GM03348 (cell line): ENCODE results near the gene PROK2.

Experiments used
- DNase-seq: peaks from one replicate; pipeline ENCODE4 v3.0.0; 2012; ENCODE audit warnings: low spot score

Gene PROK2

DNA sequence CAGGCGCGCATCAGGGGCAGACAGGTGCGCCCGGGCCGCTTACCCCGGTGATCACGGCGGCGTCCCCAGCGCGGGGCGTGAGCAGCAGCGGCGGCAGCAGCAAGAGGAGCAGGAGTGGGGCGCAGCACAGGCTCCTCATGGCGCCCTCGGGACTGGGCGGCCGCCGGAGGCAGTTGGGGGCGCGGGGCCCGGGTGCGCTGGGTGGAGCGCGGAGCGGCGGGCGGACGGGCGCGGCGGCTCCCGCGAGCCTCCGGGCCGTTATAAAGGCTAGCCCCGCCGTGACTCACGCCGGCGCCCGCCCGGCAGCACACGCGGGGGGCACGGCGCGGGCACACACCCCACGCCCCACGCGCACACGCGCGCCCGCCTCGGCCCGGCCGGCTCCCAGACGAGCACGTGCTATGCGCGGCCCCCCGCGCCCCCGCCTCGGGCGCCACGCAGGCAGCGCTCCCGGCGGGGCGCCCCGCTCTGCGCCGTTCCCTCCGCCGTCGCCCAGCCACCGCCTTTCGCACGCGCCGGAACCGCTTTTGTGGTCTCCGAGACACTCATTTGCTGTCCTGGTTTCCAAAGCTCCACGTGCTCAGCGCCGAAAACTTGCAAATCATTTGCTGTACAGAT, at the start of gene PROK2:
PROK2 (minus strand) TSS at position 235 of the 618 bp plus-strand sequence; CDS start at position 139, 96 bp downstream.
- DNase-seq: peak; percentile 36

DNA sequence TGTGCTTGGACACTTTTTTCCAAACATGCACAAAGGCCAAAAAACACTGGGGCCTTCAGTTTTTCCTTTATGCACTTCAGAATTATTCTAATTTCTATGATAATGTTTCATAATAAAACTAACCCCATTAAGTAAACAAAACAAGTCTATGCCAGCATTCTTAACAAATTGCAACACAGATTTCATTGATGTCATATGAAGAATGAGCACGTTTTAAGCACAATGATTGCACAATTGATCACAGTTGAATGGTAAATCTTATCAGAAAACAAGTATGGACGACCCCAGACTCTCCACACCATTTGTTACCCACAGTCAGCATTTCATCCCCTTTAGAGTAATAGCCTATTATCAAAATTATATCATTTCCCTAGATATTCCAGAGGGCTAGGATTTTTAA, 46.7 kb upstream of the PROK2 start:
- no peak for DNase-seq

- DNase-seq: no peak
Measured at GRCh38 chr3:71825551-71826283, 40.8 kb upstream of the PROK2 start.

GRCh38 chr3:71821116-71821515, 36.2 kb upstream of the PROK2 start:
- DNase-seq: no peak

- DNase-seq: no peak
Measured at GRCh38 chr3:71817262-71817661, 32.3 kb upstream of the PROK2 start.

GRCh38 chr3:71816767-71817156, 31.8 kb upstream of the PROK2 start:
- no peak for DNase-seq

- no peak for DNase-seq
Measured at GRCh38 chr3:71815340-71816067, 30.6 kb upstream of the PROK2 start.

DNA sequence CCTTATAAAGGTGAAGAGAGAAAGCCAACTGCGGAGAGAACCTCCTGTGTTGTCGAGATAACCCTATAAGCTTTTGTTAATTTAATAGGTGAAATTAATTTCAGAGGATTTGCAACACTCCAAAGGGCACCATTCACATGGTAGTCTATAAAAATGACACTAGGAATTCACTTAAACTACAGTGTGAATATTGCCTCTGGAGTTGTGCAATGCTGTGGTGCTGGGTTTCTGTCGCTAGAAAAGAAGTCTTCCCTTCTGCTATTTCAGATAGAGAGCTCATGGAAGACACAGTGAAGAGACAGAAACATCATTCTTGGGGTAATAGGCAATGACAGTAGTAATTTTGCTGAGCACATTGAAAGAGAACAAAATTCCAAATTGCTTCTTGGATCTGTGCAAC, 28.8 kb upstream of the PROK2 start:
- no peak for DNase-seq

- no peak for DNase-seq
Measured at GRCh38 chr3:71813073-71813472, 28.1 kb upstream of the PROK2 start.

GRCh38 chr3:71810056-71810455, 25.1 kb upstream of the PROK2 start:
- DNase-seq: no peak

- no peak for DNase-seq
Measured at GRCh38 chr3:71809321-71810026, 24.5 kb upstream of the PROK2 start.

DNA sequence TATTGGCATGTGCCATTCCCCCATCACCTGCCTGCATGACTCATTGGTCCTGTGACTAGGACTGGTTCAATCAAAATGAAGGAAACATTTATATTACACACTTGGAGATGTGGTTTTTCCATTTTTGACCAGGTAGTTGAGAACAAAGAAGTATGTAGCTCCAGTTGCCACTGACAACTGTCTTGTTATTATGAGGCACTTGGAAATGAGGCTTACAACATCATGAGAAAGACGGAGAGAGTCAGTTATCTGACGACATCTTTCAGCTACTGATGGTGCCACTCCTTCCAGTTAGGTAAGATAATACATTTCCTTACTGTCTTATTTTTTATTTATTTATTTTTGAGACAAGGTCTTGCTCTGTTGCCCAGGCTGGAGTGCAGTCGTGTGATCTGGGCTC, 21.8 kb upstream of the PROK2 start:
- no peak for DNase-seq

DNA sequence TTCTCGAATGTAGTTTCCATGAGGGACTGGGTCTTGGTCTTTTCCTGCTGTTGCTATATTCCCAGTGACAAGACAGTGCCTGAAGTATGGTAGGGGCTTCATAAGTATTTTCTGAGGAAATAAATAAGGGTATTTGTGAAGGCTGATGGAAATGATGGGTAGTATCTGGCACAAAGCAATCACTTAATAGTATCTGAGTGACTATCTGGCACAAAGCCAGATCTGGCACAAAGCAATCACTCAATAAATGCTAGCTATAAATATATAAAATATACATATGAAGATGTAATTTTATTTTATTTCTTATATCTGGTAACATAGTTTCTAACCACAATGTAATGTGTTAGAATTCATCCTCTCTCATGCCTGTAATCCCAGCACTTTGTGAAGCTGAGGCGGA, 20.7 kb upstream of the PROK2 start:
- DNase-seq: no peak

DNA sequence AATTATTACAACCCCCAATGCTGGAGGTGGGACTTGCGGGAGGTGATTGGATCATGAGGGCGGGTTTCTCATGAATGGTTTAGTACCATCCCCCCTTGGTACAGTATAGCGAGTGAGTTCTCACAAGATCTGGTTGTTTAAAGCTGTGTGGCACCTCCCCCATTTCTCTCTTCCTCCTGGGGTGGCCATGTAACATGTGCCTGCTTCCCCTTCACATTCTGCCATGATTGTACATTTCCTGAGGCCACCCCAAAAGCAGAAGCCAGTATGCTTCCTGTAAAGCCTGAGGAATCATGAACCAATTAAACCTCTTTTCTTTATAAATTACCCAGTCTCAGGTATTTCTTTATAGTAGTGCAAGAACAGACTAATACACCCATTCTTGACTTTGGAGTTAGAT, 20.3 kb upstream of the PROK2 start:
- DNase-seq: no peak

DNA sequence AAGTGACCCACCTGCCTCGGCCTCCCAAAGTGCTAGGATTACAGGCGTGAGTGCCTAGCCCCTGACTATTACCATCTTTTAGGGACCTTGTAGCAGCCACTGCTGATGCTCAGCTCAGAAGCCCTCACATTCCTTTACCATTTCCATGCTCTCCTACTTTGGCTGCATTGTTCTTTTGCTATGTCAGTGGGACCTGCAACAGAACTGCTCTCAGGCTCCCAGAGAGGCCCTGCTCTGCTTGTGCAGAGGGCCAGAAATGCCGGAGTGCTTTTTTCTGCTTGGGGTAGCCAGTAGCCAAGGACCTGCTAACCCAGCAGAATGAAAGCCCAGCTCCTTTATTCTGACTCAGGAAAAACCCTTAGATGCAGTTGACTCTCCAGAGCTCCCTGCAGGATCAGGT, 18.3 kb upstream of the PROK2 start:
- DNase-seq: no peak

GRCh38 chr3:71801986-71802385, 17.0 kb upstream of the PROK2 start:
- DNase-seq: no peak

DNA sequence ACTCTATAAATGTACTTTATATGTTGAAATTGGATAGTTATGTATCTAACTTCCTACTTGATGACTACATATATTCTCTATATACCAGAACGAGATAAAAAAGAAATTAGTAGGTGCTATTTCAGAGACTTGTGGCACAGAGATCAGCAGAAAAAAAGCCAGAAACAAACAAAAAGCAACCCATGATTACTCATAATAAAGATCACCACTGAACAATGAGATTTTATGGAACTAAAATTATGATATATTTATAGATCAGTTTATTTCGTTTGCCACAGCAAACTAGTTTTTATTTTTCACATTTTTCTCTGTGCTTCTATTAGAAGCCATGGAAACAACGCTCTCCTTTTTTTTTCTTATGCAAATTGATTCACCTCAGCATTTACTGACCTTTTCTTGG, 15.1 kb upstream of the PROK2 start:
- no peak for DNase-seq

GRCh38 chr3:71797455-71797854, 12.5 kb upstream of the PROK2 start:
- no peak for DNase-seq

GRCh38 chr3:71796290-71796689, 11.3 kb upstream of the PROK2 start:
- DNase-seq: no peak

GRCh38 chr3:71791634-71792033, 6.7 kb upstream of the PROK2 start:
- DNase-seq: no peak

GRCh38 chr3:71789922-71790321, 5.0 kb upstream of the PROK2 start:
- no peak for DNase-seq

DNA sequence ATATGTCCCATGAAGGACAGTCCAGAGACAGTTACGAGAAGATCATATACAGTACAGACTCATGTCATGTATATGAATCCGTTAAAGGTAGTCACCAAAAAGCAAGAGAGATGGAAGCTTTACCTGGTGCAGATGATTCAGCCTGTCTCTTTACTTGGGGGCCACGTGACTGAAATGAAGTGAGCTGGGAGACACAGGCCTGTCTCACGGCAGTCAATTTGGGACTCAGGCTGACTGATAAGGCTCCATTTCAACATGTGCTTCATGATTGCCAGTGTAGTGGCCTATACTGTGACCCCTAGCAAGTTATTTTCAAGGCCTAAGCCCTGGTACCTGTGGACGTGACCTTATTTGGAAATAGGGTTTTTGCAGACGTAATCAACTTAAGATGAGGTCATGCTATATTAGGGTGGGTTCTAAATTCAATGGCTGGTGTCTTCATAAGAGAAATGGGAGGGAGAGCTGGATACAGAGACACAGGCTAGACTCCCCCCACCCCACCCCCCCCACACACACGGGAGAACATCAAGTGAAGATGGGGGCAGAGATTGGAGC, 3.0 kb upstream of the PROK2 start:
- DNase-seq: no peak
